Common myeloid progenitor, CD34-positive (primary cell): ENCODE measurements around the gene TRIM44.

Experiments used
- CTCF ChIA-PET: fragments of 350-600 bp; sonication (Branson Sonifier 250); formaldehyde crosslinking; loops from one replicate; lab custom pipeline; 2021; ENCODE audit warnings: antibody characterized with exemption; lab: Charles Lee
- POLR2A ChIA-PET: fragments of 350-600 bp; sonication (Branson Sonifier 250); formaldehyde crosslinking; loops from one replicate; lab custom pipeline; 2021; ENCODE audit warnings: antibody characterized with exemption; lab: Charles Lee
- DNase-seq, 3 donors: peaks; one replicate each; pipeline versions ENCODE4 v3.0.0 to v3.0.0-alpha.2; 2013
- H3K27ac ChIP-seq, 2 experiments: 1 replicate in 1 of 2; 2 replicates in 1 of 2; pipeline ENCODE4 v1.7.0; 2013; ENCODE audit warnings: inconsistent platforms in 2 of 2, low read length in 2 of 2, mild to moderate bottlenecking in 2 of 2, low read depth in 1 of 2, moderate library complexity in 1 of 2; ENCODE audit not compliant: severe bottlenecking in 2 of 2, insufficient read depth in 1 of 2, poor library complexity in 1 of 2
- H3K27me3 ChIP-seq, 5 experiments: replicated peaks in 2 of 5; 1 replicate in 3 of 5; 2 replicates in 2 of 5; pipeline versions ENCODE4 v1.6.1 to v1.7.0; 2013; ENCODE audit warnings: low read length in 4 of 5, mild to moderate bottlenecking in 2 of 5, moderate library complexity in 2 of 5, inconsistent platforms in 1 of 5; ENCODE audit not compliant: insufficient read depth in 5 of 5, control insufficient read depth in 4 of 5
- H3K36me3 ChIP-seq, 4 experiments: 1 replicate in 2 of 4; 2 replicates in 2 of 4; pipeline versions ENCODE4 v1.6.1 to v1.7.0; 2013; ENCODE audit warnings: low read length in 3 of 4, control low read depth in 1 of 4, mild to moderate bottlenecking in 1 of 4; ENCODE audit not compliant: control insufficient read depth in 4 of 4, insufficient read depth in 4 of 4
- H3K4me1 ChIP-seq, 4 experiments: 1 replicate in 3 of 4; 2 replicates in 1 of 4; pipeline versions ENCODE4 v1.6.1 to v1.7.1; 2013; ENCODE audit warnings: low read length in 3 of 4, mild to moderate bottlenecking in 3 of 4, control low read depth in 1 of 4, inconsistent platforms in 1 of 4, moderate library complexity in 1 of 4; ENCODE audit not compliant: control insufficient read depth in 4 of 4, insufficient read depth in 4 of 4; ENCODE audit errors: control extremely low read depth in 1 of 4
- H3K4me3 ChIP-seq, 7 experiments: 1 replicate in 4 of 7; 2 replicates in 3 of 7; pipeline versions ENCODE4 v1.5.1 to v1.7.0; 2013; ENCODE audit warnings: mild to moderate bottlenecking in 7 of 7, low read length in 6 of 7, moderate library complexity in 6 of 7, inconsistent platforms in 2 of 7, low read depth in 2 of 7, control low read depth in 1 of 7; ENCODE audit not compliant: insufficient read depth in 4 of 7, control insufficient read depth in 1 of 7; ENCODE audit errors: extremely low read depth in 1 of 7
- H3K9me3 ChIP-seq, 5 experiments: 1 replicate in 4 of 5; 2 replicates in 1 of 5; pipeline versions ENCODE4 v1.6.1 to v1.7.1; 2013; ENCODE audit warnings: low read length in 4 of 5, mild to moderate bottlenecking in 2 of 5, inconsistent platforms in 1 of 5, low read depth in 1 of 5, moderate library complexity in 1 of 5; ENCODE audit not compliant: control insufficient read depth in 4 of 5, insufficient read depth in 2 of 5; ENCODE audit errors: control extremely low read depth in 1 of 5
- WGBS: methylation state at CpG from one replicate; pipeline ENCODE4 v1.1.5; 2013; ENCODE audit not compliant: insufficient coverage; 5-methylcytosine and 5-hydroxymethylcytosine counted together

The TRIM44 gene

DNA sequence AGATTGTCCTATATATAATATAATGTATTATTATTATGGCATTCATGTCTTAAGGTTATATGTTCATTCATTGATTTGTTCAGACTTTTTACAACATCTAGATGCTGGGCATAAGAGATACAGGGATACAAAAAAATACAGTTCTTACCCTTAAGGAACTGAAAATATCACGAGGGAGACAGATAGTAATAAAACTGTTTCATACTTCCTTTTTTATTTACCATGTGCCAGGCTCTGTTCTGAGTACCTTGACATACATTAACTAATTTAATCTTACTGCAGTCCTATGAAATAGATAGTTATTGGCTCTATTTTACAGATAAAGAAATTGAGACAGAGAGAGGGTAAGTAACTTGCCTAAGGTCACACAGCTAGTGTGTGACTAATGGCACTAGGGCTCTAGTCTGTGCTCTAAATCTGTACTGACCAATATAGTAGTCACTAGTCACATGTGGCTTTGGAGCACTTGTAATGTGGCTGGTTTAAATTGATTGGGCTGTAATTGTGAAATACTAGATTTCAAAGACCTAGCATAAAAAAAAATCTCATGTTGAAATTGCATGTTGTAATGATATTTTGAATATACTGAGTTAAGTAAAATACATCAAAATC lies 21.3 kb downstream of the TRIM44 start:
- Histone ChIP-seq H3K9me3 (no peaks in the 10 kb centered on the region), H3K4me1 (peaks cover 2 to 12% (median 4%) of the 10 kb centered on the region in 4 experiments), H3K36me3 (peaks cover 5 to 25% (median 16%) of the 10 kb centered on the region in 4 experiments), H3K27me3 (no peaks in the 10 kb centered on the region), H3K27ac (no peak overlapping the region), H3K4me3 (no peak overlapping the region)
- ChIA-PET CTCF (no interaction called here), POLR2A (no interaction called here)
- DNase-seq = peak in 2 of 3 donors; percentile 9 to 23
- no CpG with 5 or more reads among the region's 1 CpG for WGBS

DNA sequence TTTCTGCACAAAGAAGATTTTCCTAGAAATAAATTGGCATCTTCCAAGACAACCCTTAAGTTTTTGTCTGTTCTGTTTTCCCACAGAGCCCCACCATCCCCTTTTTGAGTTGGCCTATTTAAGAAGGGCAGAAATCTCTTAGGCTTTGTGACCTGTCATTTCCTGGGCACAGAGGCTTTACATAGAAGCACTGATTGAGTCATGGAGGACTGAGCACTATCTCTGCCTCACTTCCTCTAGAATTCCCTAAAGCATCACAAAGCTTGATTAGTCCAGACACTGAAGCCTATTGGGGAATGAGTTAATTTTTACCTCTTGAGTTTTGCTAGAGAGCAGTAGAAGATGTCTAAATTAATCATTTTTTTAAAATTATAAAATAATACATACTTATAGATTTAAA lies 25.4 kb downstream of the TRIM44 start:
- DNase-seq = no peak
- ChIA-PET CTCF (no interaction called here), POLR2A (no interaction called here)
- Histone ChIP-seq H3K36me3 (peaks cover 9 to 34% (median 16%) of the 10 kb centered on the region in 4 experiments), H3K9me3 (no peaks in the 10 kb centered on the region), H3K27me3 (no peaks in the 10 kb centered on the region), H3K27ac (no peak overlapping the region), H3K4me3 (no peak overlapping the region), H3K4me1 (peaks cover under 1 to 5% (median 1%) of the 10 kb centered on the region in 4 experiments)

DNA sequence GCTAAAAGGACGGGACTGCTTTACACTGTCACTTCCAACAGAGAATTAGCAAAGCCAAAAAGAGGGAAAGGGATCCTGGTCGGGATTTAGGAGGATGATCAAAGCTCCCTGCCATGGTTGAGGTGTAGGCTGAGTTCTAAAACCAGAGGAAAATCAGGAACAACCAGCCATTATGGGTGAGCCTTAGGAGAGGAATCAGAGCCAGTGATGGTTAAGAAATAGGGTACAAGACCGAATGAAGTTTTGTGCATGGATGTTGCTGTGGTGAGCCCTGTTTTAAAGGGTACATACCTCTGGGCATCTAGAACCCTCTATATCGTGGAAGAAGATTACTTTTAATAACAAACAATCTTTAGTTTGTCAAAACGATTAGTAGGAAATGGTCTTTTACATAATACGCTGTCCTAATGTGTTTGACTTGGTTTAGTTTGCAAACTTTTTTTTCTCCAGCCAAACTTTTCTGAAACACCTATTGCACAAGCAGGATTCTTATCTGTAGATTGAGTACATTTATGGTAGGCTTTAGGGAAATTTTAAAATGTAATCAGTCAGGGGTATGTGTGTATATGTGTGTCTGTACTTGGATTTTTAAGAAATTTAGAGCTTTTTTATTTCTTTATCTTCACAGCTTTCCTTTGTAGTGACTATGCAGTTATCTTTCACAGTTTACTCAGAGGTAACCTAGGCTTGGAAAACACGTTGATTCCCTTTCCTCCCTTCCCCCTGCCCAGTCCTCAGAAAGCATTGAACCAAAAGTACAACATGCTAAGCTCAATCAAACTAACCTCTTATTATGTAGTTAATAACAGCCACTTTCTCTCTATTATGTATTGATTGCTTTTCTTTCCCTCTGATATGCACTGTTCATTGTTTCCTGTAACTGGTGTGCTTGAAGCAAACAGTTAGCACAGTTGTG lies 26.8 kb downstream of the TRIM44 start:
- ChIA-PET CTCF (no interaction called here), POLR2A (no interaction called here)
- H3K36me3 ChIP-seq = peaks cover 9 to 34% (median 16%) of the 10 kb centered on the region in 4 experiments
- no peaks in the 10 kb centered on the region for H3K9me3 ChIP-seq
- DNase-seq = no peak
- H3K4me1 ChIP-seq = no peaks in the 10 kb centered on the region
- H3K27ac ChIP-seq = no peak overlapping the region
- WGBS = 80% methylated on average over 3 of the region's 7 CpGs
- H3K4me3 ChIP-seq = no peak overlapping the region
- no peaks in the 10 kb centered on the region for H3K27me3 ChIP-seq

DNA sequence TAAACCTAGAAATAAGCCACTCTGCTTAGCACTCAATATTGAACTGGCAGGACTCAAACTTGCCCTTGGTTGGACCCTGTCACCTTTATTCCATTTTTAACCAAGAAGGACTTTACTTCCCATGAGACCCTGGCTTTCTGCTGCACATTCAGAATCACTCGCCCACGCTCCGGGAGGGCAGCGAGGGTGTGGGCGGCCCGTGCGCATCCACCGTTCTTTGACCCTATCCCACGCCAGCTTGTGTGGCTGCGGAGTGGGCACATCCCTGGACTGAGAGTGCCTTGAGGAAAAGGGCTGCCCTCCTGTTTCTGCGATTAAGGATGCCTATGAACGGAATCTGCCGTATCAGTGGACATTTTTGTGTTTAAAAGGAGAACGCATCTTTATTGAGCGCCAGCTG lies 39.6 kb downstream of the TRIM44 start:
- ChIA-PET POLR2A (no interaction called here), CTCF (no interaction called here)
- Histone ChIP-seq H3K4me3 (no peak overlapping the region), H3K9me3 (peaks cover 0 to 8% (median 7%) of the 10 kb centered on the region in 5 experiments), H3K27me3 (no peaks in the 10 kb centered on the region), H3K36me3 (peaks cover 0 to 7% (median 0%) of the 10 kb centered on the region in 4 experiments), H3K4me1 (no peaks in the 10 kb centered on the region), H3K27ac (no peak overlapping the region)
- WGBS = 100% methylated on average over 11 of the region's 15 CpGs
- no peak for DNase-seq

DNA sequence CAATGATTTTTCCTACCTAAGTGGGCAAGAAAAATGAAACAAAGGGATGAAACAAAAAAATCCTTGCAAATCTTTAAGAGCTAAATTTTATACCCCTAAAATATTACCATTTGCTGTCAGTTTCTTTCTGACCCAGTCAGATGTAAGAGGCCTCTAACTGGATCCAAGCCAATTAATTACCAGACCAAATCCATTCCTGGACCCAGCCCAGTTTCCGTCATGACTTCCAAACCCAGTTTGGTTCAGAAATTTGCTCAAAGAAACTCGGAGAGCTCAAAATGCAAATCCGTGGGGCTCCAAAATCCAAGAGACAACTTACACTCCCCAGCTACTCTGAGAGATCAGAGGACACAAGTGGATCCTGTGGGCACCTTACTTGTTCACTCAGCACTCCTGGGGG lies 46.8 kb downstream of the TRIM44 start:
- no peak overlapping the region for H3K27ac ChIP-seq
- no peaks in the 10 kb centered on the region for H3K4me1 ChIP-seq
- no peak overlapping the region for H3K4me3 ChIP-seq
- ChIA-PET POLR2A (no interaction called here), CTCF (interaction anchor here (0.9 to 1.3 kb wide), 4 partner anchors 8 to 113 kb away, joined by 3 to 4 read pairs (median 4); no protein-coding TSS in a partner anchor)
- no peak for DNase-seq
- peaks cover 0 to 4% (median 2%) of the 10 kb centered on the region in 4 experiments for H3K36me3 ChIP-seq
- WGBS = 100% methylated on average over 3 of the region's 3 CpGs
- no peaks in the 10 kb centered on the region for H3K27me3 ChIP-seq
- H3K9me3 ChIP-seq = peaks cover 0 to 2% (median 0%) of the 10 kb centered on the region in 5 experiments

DNA sequence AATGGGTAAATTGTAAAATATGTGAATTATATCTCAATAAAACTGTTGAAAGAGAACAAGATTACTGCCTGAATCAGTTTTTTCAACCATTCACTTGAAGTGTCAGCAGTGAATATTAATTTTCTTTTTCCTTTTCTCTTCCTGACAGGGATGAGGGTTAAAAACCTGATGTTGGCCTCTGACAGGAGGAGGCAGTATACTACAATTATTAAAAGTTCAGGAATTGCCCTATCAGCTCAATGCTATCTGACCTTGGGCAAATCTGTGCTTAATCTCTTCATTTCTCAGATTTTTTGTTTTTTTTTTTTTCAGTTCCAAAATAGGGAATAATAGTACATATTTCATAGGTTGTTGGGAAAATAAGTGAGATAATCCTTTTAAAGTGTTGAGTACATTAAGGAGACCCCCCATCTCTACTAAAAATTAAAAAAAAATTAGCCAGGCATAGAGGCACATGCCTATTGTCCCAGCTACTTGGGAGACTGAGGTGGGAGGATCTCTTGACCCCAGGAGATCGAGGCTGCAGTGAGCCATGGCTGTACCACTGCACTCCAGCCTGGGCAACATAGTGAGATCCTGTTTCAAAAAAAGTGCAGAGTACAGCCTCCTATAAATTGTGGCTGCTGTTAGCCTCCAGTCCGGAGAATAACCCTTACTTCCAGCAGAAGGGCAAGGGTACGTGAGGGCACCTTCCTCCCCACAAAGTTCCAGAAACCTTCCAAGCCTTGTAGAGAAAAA lies 48.8 kb downstream of the TRIM44 start:
- Histone ChIP-seq H3K4me1 (no peaks in the 10 kb centered on the region), H3K9me3 (peaks cover 0 to 12% (median 4%) of the 10 kb centered on the region in 5 experiments), H3K27me3 (no peaks in the 10 kb centered on the region), H3K27ac (no peak overlapping the region), H3K4me3 (no peak overlapping the region), H3K36me3 (peaks cover 0 to 4% (median 2%) of the 10 kb centered on the region in 4 experiments)
- POLR2A ChIA-PET = no interaction called here
- WGBS = 97% methylated on average over 2 of the region's 3 CpGs
- DNase-seq = no peak
- CTCF ChIA-PET = interaction anchor here (1.4 kb wide), 1 partner anchor 546 kb away, joined by 3 read pairs; no protein-coding TSS in a partner anchor
